Body of pancreas (tissue), 4 donors: ENCODE results near the gene ATXN7L2. TPM values are rescaled to one million over a fixed set of nuclear protein-coding genes. Genes with fewer than 3 reads are reported as not detected.

Experiments used
- ATAC-seq: fragments of 150-250 bp; one replicate; pipeline ENCODE4 v1.9.1; 2016
- DNase-seq, 4 donors: peaks; one replicate each; pipeline ENCODE4 v3.0.0-alpha.2; 2019
- H3K27ac ChIP-seq, 4 donors: fragments of 200-600 bp; sonication (generic); 1 replicate in 3 of 4; 2 replicates in 1 of 4; pipeline versions ENCODE4 v1.5.1 to v1.6.1; 2016 to 2019; ENCODE audit warnings: mild to moderate bottlenecking in 1 of 4, mixed read lengths in 1 of 4, moderate library complexity in 1 of 4
- H3K27me3 ChIP-seq, 2 donors: fragments of 200-600 bp; sonication (generic); one replicate each; pipeline ENCODE4 v1.6.0; 2016; ENCODE audit warnings: mild to moderate bottlenecking in 1 of 2
- H3K36me3 ChIP-seq, 2 donors: fragments of 200-600 bp; sonication (generic); replicated peaks in 1 of 2; 2 replicates each; pipeline ENCODE4 v1.5.1; 2016; ENCODE audit warnings: low read depth in 2 of 2; ENCODE audit not compliant: insufficient read depth in 1 of 2
- H3K4me1 ChIP-seq: fragments of 200-600 bp; sonication (generic); one replicate; pipeline ENCODE4 v1.6.0; 2016
- H3K4me3 ChIP-seq, 2 donors: fragments of 200-600 bp; sonication (generic); 1 replicate in 1 of 2; 2 replicates in 1 of 2; pipeline ENCODE4 v1.5.1; 2016 to 2019
- H3K9me3 ChIP-seq, 3 donors: fragments of 200-600 bp; sonication (generic); 1 replicate in 2 of 3; 2 replicates in 1 of 3; pipeline ENCODE4 v1.5.1; 2016
- CTCF ChIP-seq, 7 experiments: fragments of 450-650 bp in 4 of 7; fragments of 200-600 bp in 3 of 7; sonication (generic) in 3 of 7; IDR thresholded peaks; one replicate each; pipeline ENCODE4 v1.5.1; 2016 to 2019; ENCODE audit warnings: antibody characterized with exemption in 7 of 7
- POLR2A ChIP-seq, 3 donors: fragments of 450-650 bp; IDR thresholded peaks; one replicate each; pipeline ENCODE4 v1.6.1; 2016; ENCODE audit warnings: antibody characterized with exemption in 3 of 3, mild to moderate bottlenecking in 2 of 3
- WGBS, 2 donors: methylation state at CpG; one replicate each; pipeline ENCODE4 v1.1.5; 2017; 5-methylcytosine and 5-hydroxymethylcytosine counted together
- intact Hi-C: fragments of 100-400 bp; cut with DNase I; formaldehyde crosslinking; loops from one replicate; pipeline ENCODE4 v1.15.1; 2023
- total RNA-seq, 2 donors: library from RNA; depleted of rRNA; stranded (reverse); fragments of >200 nt; gene quantifications; one replicate each; pipeline ENCODE4 v1.1.0, GENCODE V29; 2016

ATXN7L2 gene
- total RNA-seq, 2 donors from 2014 or later: 2.6 to 5.9 TPM

DNA sequence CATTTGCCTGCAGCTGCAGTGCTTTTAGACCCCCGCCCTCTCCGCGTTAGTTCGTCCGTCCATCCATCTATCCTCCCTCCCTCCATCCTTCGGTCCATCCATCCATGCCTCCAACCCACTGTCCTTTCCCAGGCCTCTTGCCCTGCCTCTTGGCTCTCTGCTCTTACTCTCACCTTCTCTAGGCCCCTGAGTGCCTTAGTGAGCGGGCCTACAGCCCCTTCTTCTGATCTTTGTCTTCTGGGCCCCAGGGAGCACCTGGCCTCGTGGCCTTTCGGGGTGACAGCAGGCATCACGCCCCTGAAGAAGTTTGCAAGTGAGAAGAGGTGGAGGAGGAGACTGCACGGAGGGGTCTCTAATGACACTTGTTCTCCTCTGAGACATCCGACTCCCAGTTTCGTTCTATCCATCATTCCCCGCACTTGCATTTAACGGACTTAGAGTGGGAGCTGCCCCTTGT lies 842 bp downstream of the ATXN7L2 start:
- 26 to 32% methylated on average over 15 of the region's 15 CpGs for WGBS, 2 donors
- intact Hi-C loops: no loop called here
- no peak for DNase-seq

GRCh38 chr1:109485001-109485400 lies 1.3 kb downstream of the ATXN7L2 start:
- Histone ChIP-seq H3K27ac (no peak overlapping the region), H3K4me1 (peaks cover 15% of the 10 kb centered on the region), H3K36me3 (no peaks in the 10 kb centered on the region), H3K27me3 (no peaks in the 10 kb centered on the region), H3K4me3 (no peak overlapping the region), H3K9me3 (no peaks in the 10 kb centered on the region)
- ATAC-seq (no peak), DNase-seq (no peak)
- 6 to 8% methylated on average over 3 of the region's 3 CpGs for WGBS, 2 donors
- TF ChIP-seq CTCF (IDR thresholded peaks at IDR 0.05) (no peak), POLR2A (IDR thresholded peaks at IDR 0.05) (no peak)
- intact Hi-C loops: loop anchor here (5.0 kb wide), 1 partner anchor 42 kb away; no protein-coding TSS in a partner anchor

More for the DNA sequence above, 842 bp downstream of the ATXN7L2 start:
- Histone ChIP-seq H3K27me3 (no peaks in the 10 kb centered on the region), H3K4me3 (peak overlapping the region; percentile 19 to 92), H3K36me3 (no peaks in the 10 kb centered on the region), H3K9me3 (no peaks in the 10 kb centered on the region), H3K27ac (peak overlapping the region in 1 of 4 donors; percentile 85), H3K4me1 (peaks cover 15% of the 10 kb centered on the region)
- no peak for ATAC-seq
- TF ChIP-seq POLR2A (IDR thresholded peaks at IDR 0.05): no peak
- TF ChIP-seq CTCF (IDR thresholded peaks at IDR 0.05): no peak

GRCh38 chr1:109487261-109487660 lies 3.6 kb downstream of the ATXN7L2 start:
- WGBS, 2 donors: 80% methylated on average over 5 of the region's 5 CpGs; no CpG with 5 or more reads in 1 of the 2 donors
- DNase-seq (no peak), ATAC-seq (no peak)
- Histone ChIP-seq H3K27ac (no peak overlapping the region), H3K27me3 (no peaks in the 10 kb centered on the region), H3K4me3 (no peak overlapping the region), H3K36me3 (no peaks in the 10 kb centered on the region), H3K9me3 (no peaks in the 10 kb centered on the region), H3K4me1 (peaks cover 15% of the 10 kb centered on the region)
- intact Hi-C loops: loop anchor here (5.0 kb wide), 1 partner anchor 40 kb away; no protein-coding TSS in a partner anchor
- TF ChIP-seq POLR2A (IDR thresholded peaks at IDR 0.05) (no peak), CTCF (IDR thresholded peaks at IDR 0.05) (no peak)

GRCh38 chr1:109488201-109488600 lies 4.5 kb downstream of the ATXN7L2 start:
- 73 to 75% methylated on average over 5 of the region's 5 CpGs for WGBS, 2 donors
- H3K36me3 ChIP-seq: no peaks in the 10 kb centered on the region
- DNase-seq (no peak), ATAC-seq (no peak)
- H3K27me3 ChIP-seq: no peaks in the 10 kb centered on the region
- H3K27ac ChIP-seq: no peak overlapping the region
- H3K4me3 ChIP-seq: no peak overlapping the region
- intact Hi-C loops: loop anchor here (5.0 kb wide), 1 partner anchor 39 kb away; no protein-coding TSS in a partner anchor
- H3K4me1 ChIP-seq: peaks cover 11% of the 10 kb centered on the region
- no peak for TF ChIP-seq POLR2A (IDR thresholded peaks at IDR 0.05)
- no peak for TF ChIP-seq CTCF (IDR thresholded peaks at IDR 0.05)
- H3K9me3 ChIP-seq: no peaks in the 10 kb centered on the region

DNA sequence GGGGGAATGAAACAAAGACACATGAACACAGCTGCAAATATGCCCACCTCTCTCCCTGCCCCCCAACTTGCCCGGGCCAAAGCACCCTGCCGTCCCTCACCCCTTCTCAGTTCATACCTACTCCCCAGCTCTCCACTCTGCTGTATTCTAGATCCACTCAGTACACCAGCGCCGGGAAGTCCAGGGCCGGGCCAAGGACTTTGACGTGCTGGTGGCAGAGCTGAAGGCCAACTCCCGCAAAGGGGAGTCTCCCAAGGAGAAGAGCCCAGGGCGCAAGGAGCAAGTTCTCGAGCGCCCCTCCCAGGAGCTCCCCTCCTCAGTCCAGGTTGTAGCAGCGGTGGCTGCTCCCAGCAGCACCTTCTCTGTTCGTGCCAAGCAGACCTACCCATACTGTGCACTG lies 5.0 kb downstream of the ATXN7L2 start:
- no peaks in the 10 kb centered on the region for H3K9me3 ChIP-seq
- DNase-seq (no peak), ATAC-seq (no peak)
- WGBS, 2 donors: 88 to 95% methylated on average over 7 to 12 of the region's 12 CpGs
- no peak overlapping the region for H3K4me3 ChIP-seq
- H3K36me3 ChIP-seq: no peaks in the 10 kb centered on the region
- TF ChIP-seq CTCF (IDR thresholded peaks at IDR 0.05): no peak
- TF ChIP-seq POLR2A (IDR thresholded peaks at IDR 0.05): no peak
- peaks cover 14% of the 10 kb centered on the region for H3K4me1 ChIP-seq
- H3K27me3 ChIP-seq: no peaks in the 10 kb centered on the region
- intact Hi-C loops: loop anchor here (5.0 kb wide), 1 partner anchor 39 kb away; no protein-coding TSS in a partner anchor
- no peak overlapping the region for H3K27ac ChIP-seq
